ENCODE results near the gene SCUBE1. TPM values are rescaled to one million over a fixed set of nuclear protein-coding genes. Genes with fewer than 3 reads are reported as not detected.
A peak's percentile ranks its signal among the peaks of the same experiment; 100 is the strongest.

The SCUBE1 gene
- total RNA-seq, 1 experiment from 2014 or later = not detected

GRCh38 chr22:43201486-43202219 lies 141.5 kb downstream of the SCUBE1 start:
- no peak for DNase-seq (ENCODE audit: low read depth)

- no peak for DNase-seq (ENCODE audit: low read depth)
Observed at GRCh38 chr22:43200555-43200954, 142.6 kb downstream of the SCUBE1 start.

DNA sequence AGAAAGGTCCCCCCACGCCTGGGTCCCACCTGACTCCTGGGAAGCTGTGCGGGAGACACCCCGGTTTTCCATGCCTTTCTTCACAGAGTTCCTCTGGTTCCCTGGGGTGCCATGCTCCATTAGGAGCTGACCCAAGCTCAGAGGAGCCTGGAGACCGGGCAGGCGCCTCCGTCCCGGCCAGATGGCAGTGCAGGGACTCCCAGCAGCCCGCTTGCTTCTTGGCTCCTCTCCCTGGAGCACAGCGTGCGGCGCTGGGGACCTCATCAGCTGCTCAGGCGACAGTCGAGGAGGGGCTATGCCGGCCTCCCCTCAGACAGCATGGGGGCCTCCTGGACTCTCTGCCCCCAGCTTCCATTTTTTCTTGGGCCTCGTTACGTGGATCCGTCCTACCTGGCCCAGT lies 143.1 kb downstream of the SCUBE1 start:
- no peak for DNase-seq (ENCODE audit: low read depth)

DNA sequence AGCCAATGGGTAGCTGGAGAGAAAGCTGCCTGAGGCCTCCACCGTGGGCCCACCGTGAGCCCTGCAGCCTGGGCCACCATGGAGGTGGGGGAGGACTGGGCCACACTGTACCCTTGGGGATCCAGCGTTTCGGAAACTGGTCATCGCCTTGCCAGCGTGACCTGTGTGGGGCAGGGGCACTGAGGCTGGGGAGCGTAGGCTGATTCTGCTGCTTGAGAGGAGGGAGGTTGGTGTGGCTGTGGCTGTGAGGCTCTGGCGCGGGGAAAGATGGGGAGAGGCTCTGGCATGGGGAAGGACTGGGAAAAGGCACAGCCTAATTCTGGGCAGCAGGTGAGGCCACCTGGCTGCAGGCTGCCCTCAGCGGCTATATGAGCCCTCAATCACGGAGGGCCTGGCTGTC lies 143.6 kb downstream of the SCUBE1 start:
- no peak for DNase-seq (ENCODE audit: low read depth)

DNA sequence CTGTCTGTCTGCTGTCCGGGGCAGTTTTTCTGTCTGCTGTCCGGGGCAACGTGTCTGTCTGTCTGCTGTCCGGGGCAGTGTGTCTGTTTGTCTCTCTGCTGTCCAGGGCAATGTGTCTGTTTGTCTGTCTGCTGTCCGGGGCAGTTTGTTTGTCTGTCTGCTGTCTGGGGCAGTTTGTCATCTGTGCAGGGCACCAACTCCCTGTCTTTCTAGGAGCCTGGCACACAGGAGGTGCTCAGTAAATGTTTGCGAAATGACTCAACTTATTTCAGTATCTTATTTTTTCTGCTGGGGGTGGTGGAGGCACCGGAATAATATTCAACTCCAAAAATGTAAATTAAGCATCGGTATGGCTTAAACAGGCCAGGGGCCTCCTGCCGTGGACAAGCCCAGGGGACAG lies 144.2 kb downstream of the SCUBE1 start:
- DNase-seq (ENCODE audit: low read depth) = no peak

GRCh38 chr22:43198126-43198525 lies 145.0 kb downstream of the SCUBE1 start:
- DNase-seq (ENCODE audit: low read depth) = no peak

DNA sequence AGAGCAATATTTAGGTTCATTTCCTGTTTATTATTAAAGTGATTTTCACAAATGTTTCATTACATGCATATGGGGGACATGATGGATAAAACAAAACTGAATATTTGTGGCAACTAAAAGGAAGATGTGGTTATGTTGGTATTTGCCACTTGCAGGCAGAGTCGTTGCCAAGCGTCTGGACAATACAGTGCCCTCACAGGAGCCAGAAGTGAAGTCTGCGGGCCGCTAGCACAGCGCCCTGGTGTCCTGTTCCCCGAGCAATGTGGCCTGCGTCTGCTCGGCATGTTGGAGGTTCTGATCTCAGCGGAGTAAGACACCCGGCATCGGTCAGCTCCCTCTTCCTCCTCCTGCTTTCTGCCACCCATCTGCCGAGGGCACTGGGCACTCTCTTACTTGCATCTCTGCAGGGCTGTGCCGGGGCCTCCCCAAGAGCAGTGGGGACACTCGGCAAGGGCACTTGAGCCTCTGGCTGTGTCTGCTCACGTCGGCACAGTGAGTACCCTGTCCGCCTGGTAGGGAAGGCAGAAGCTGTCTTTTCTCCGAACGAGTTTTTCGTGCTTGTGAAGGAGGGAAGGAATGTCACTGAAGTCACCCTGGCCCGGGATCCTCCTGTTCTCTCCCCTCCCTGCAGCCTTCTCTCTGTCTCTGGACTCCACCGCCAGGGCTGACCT lies 145.8 kb downstream of the SCUBE1 start:
- DNase-seq (ENCODE audit: low read depth) = peak; percentile 38

- no peak for DNase-seq (ENCODE audit: low read depth)
Observed at GRCh38 chr22:43191831-43192230, 151.3 kb downstream of the SCUBE1 start.

DNA sequence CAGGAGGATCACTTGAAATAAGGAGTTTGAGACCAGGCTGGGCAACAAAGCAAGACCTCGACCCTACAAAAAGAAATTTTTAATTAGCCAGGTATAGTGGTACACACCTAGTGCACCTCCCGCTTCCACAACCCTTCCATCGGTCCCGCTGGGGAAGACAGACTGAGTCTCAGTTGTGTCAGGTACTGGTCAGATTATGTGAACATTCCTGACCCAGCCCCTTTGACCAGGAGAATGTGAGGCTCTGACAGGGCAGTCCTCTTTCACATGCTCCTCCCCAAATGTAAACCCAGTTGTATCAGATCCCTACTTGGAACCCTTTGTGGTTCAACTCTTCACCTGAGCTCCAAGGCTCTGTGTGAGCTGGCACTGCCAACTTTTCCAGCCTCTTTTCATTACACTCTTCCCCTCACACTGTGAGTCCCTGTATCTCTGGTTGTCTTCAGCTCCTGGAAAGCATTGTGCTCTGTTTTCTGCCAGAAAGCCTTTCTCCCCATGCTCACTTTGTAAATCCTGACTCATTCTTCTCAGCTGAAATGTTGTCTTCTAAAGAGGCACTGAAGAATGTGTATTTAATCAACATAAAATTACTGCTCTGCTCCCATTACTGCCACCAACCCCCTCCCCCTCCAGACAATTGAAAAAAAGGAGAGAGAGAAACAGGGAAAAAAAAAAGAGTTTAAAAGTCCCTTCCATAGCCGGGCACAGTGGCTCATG lies 154.2 kb downstream of the SCUBE1 start:
- DNase-seq (ENCODE audit: low read depth) = no peak

GRCh38 chr22:43187171-43188099 lies 155.7 kb downstream of the SCUBE1 start:
- DNase-seq (ENCODE audit: low read depth) = peak; percentile 88

- peak; percentile 27 for DNase-seq (ENCODE audit: low read depth)
Observed at GRCh38 chr22:43186272-43187170, 156.7 kb downstream of the SCUBE1 start, which contains the start of gene TTLL12. Gene TTLL12 (minus strand): TSS chr22:43187134. CDS start chr22:43187069, 65 bp downstream.

- DNase-seq (ENCODE audit: low read depth) = peak; percentile 21
Observed at GRCh38 chr22:43185860-43186261, 157.3 kb downstream of the SCUBE1 start.

- peak; percentile 41 for DNase-seq (ENCODE audit: low read depth)
Observed at GRCh38 chr22:43183496-43184277, 159.5 kb downstream of the SCUBE1 start.

DNA sequence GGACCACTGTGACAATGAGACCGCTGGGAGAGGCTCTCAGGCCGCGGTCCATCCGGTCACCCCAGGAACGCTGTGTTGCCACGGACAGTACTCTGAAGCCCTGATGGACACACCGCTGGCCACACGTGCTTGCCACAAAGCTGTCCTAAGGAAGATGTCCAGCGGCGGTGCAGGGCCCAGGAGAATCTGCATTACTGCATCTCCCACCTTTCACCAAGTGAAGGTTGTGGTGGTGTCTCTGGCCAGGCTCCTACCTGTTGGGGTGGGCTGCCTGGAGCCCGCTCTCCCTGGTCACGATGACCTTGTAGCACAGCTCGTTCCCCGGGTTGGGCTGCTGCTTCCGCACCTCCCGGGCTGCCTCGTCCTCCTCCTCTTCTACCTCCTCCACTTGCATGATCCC lies 160.4 kb downstream of the SCUBE1 start:
- DNase-seq (ENCODE audit: low read depth) = no peak

DNA sequence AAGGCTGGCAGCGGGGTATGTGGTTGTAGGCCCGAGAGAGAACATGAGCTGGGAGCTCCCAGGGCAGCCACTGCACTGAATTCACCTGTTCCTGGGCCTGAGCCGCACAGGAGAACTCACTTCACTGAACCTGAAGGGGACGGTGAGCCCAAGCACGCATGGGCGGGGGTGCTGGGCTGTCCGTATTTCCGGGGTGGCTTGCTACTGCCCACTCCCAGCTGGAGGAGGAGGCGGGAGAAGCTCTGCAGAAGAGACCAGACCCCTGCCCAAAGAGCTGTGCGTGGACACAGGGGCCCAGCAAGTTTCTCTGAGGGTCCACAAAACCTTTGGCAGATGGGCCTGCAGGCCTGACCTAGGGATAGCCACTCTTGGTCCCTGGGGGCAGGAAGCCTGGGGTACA lies 161.1 kb downstream of the SCUBE1 start:
- no peak for DNase-seq (ENCODE audit: low read depth)

DNA sequence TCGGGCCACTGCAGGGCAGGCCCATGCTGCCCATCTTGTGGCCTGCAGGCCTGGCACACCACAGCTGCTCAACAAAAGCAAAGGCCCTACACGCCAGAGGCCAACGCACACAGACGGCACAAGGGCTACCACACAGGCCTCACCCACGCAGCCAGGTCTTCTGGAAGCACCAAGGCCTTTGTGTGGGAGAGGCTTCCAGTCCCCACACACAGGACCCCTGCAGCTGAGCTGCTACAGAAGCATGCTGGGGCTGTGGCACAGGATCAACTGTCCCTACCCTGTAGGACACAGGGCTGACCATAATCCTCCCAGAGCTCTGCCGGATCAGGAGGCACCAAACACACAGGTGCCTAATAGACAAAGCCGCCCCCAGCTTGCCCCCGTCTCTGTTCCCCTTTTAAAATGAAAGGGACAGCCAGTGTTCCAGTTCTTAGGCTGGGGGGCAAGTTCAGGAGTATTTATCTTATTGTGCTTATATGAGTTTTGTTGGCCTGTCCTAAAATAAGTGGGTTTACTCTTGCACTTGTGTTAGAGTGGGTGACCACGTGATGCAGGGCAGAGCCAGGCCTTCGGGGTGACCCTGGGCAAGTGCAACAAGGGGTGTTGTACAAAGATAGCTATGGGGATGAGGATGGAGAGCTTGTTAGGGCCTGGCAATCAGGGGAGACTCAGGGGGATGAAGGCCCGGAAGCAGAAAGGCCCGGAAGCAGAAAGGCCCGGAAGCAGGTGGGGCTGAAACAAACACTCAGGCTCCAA lies 161.7 kb downstream of the SCUBE1 start:
- DNase-seq (ENCODE audit: low read depth) = no peak

- DNase-seq (ENCODE audit: low read depth) = no peak
Observed at GRCh38 chr22:43180670-43181069, 162.5 kb downstream of the SCUBE1 start.

DNA sequence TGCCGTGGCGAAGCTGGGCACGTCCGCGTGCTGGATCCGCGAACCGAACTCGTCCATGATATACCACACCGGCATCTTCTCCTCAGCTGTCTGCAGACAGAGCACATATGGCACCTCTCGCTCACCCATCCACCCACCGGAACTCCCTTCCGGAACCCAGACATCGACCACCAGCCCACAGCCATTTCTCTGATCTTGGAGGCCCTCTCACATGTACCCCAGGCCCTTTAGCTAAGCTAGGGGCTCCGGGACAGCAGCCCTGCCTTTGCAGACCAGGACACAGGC lies 163.3 kb downstream of the SCUBE1 start:
- DNase-seq (ENCODE audit: low read depth) = no peak

Measured in LHCN-M2 (cell line).